IMR-90 (cell line): ENCODE results near the gene PEX14. TPM values are rescaled to one million over a fixed set of nuclear protein-coding genes. Genes with fewer than 3 reads are reported as not detected.

Experiments
- ATAC-seq: fragments of 200-7000 bp; cut with Tn5 transposase; 2 replicates; pipeline ENCODE4 v1.9.1; 2020; ENCODE audit warnings: low read depth, mild to moderate bottlenecking, moderate library complexity
- BruUV-seq: library from RNA; stranded (reverse); fragments of 400-500 nt; replicated peaks from 2 replicates; lab custom pipeline; 2021; lab: Mats Ljungman, UMichigan
- CTCF ChIA-PET: fragments of 300-600 bp; formaldehyde crosslinking; extraction: SDS; loops from one replicate; lab custom pipeline; 2021; ENCODE audit warnings: antibody characterized with exemption; lab: Yijun Ruan, JAX
- POLR2A ChIA-PET: fragments of 300-600 bp; sonication (Branson Sonifier 250); formaldehyde crosslinking; loops from one replicate; lab custom pipeline; 2022; ENCODE audit warnings: antibody characterized with exemption; ENCODE audit not compliant: unreplicated experiment; lab: Charles Lee
- DNase-seq: peaks from one replicate; pipeline ENCODE4 v3.0.0; 2013
- H2AFZ ChIP-seq: replicated peaks from 2 replicates; pipeline ENCODE3; 2013; ENCODE audit warnings: low read length, mild to moderate bottlenecking; ENCODE audit not compliant: poor library complexity
- H2AK5ac ChIP-seq: 2 replicates; pipeline ENCODE4 v1.6.1; 2013; ENCODE audit warnings: low read depth, low read length, inconsistent platforms
- H2AK9ac ChIP-seq: replicated peaks from 2 replicates; pipeline ENCODE3; 2013; ENCODE audit warnings: mild to moderate bottlenecking, low read depth, low read length, moderate library complexity; ENCODE audit not compliant: poor library complexity
- H2BK120ac ChIP-seq: 2 replicates; pipeline ENCODE4 v1.6.1; 2013; ENCODE audit warnings: low read depth, low read length, inconsistent platforms
- H2BK15ac ChIP-seq: 3 replicates; pipeline ENCODE4 v1.6.1; 2013; ENCODE audit warnings: low read depth, low read length, inconsistent platforms
- H2BK20ac ChIP-seq: 2 replicates; pipeline ENCODE4 v1.6.1; 2013; ENCODE audit warnings: low read depth, mild to moderate bottlenecking, inconsistent platforms, low read length, moderate library complexity
- H2BK5ac ChIP-seq: 2 replicates; pipeline ENCODE4 v1.6.1; 2013; ENCODE audit warnings: mild to moderate bottlenecking, low read depth, low read length, inconsistent platforms; ENCODE audit not compliant: poor library complexity, severe bottlenecking
- H3K14ac ChIP-seq: replicated peaks from 2 replicates; pipeline ENCODE4 v1.6.1; 2013; ENCODE audit warnings: low read depth, low read length, inconsistent platforms
- H3K18ac ChIP-seq: 2 replicates; pipeline ENCODE4 v1.6.1; 2013; ENCODE audit warnings: low read depth, low read length, control low read depth
- H3K23ac ChIP-seq: 2 replicates; pipeline ENCODE4 v1.6.1; 2013; ENCODE audit warnings: low read depth, low read length, inconsistent platforms
- H3K27ac ChIP-seq: 2 replicates; pipeline ENCODE4 v1.5.1; 2013; ENCODE audit warnings: mild to moderate bottlenecking, control low read depth, low read length; ENCODE audit not compliant: insufficient read depth
- H3K27me3 ChIP-seq: 2 replicates; pipeline ENCODE4 v1.6.1; 2013; ENCODE audit warnings: low read length; ENCODE audit not compliant: control insufficient read depth, insufficient read depth
- H3K36me3 ChIP-seq: 2 replicates; pipeline ENCODE4 v1.6.1; 2013; ENCODE audit warnings: low read length, mixed read lengths; ENCODE audit not compliant: control insufficient read depth, insufficient read depth
- H3K4ac ChIP-seq: 2 replicates; pipeline ENCODE4 v1.6.1; 2013; ENCODE audit warnings: low read depth, low read length, inconsistent platforms
- H3K4me1 ChIP-seq: 2 replicates; pipeline ENCODE4 v1.6.1; 2013; ENCODE audit warnings: low read length, mixed read lengths; ENCODE audit not compliant: control insufficient read depth, insufficient read depth
- H3K4me2 ChIP-seq: 2 replicates; pipeline ENCODE4 v1.6.1; 2013; ENCODE audit warnings: low read depth, mild to moderate bottlenecking, control low read depth, low read length, moderate library complexity
- H3K4me3 ChIP-seq: 2 replicates; pipeline ENCODE4 v1.5.1; 2013; ENCODE audit warnings: low read depth, mild to moderate bottlenecking, control low read depth, low read length, moderate library complexity; ENCODE audit not compliant: insufficient read depth
- H3K56ac ChIP-seq: 2 replicates; pipeline ENCODE4 v1.6.1; 2013; ENCODE audit warnings: low read length, inconsistent platforms; ENCODE audit not compliant: insufficient read depth; ENCODE audit errors: extremely low read depth
- H3K79me1 ChIP-seq, 2 experiments: 2 replicates each; pipeline ENCODE4 v1.6.1; 2013; ENCODE audit warnings: low read length in 2 of 2, inconsistent platforms in 1 of 2, low read depth in 1 of 2
- H3K9ac ChIP-seq: 2 replicates; pipeline ENCODE4 v1.6.1; 2013; ENCODE audit warnings: low read depth, low read length, control low read depth
- H3K9me1 ChIP-seq: 2 replicates; pipeline ENCODE4 v1.6.1; 2013; ENCODE audit warnings: low read length, inconsistent platforms; ENCODE audit not compliant: insufficient read depth
- H3K9me3 ChIP-seq: 2 replicates; pipeline ENCODE4 v1.6.1; 2013; ENCODE audit warnings: low read length; ENCODE audit not compliant: control insufficient read depth, insufficient read depth
- H4K20me1 ChIP-seq: 2 replicates; pipeline ENCODE4 v1.6.1; 2013; ENCODE audit warnings: low read length, inconsistent platforms; ENCODE audit not compliant: insufficient read depth
- H4K5ac ChIP-seq: 2 replicates; pipeline ENCODE4 v1.6.1; 2013; ENCODE audit warnings: mild to moderate bottlenecking, low read depth, low read length, control low read depth
- H4K8ac ChIP-seq, 2 experiments: 2 replicates each; pipeline ENCODE4 v1.6.1; 2013; ENCODE audit warnings: low read depth in 2 of 2, low read length in 2 of 2, control low read depth in 1 of 2, inconsistent platforms in 1 of 2
- H4K91ac ChIP-seq: 2 replicates; pipeline ENCODE4 v1.6.1; 2013; ENCODE audit warnings: low read depth, low read length, inconsistent platforms; ENCODE audit not compliant: insufficient read depth
- BHLHE40 ChIP-seq: fragments of 150-350 bp; IDR thresholded peaks from 2 replicates; pipeline ENCODE4 v1.6.1; 2016; ENCODE audit warnings: mild to moderate bottlenecking, low read depth, low read length
- CEBPB ChIP-seq: IDR thresholded peaks from 2 replicates; pipeline ENCODE4 v1.6.1; 2012; ENCODE audit warnings: low read depth, low read length, improper control_type of control experiment
- CHD1 ChIP-seq: IDR thresholded peaks from 2 replicates; pipeline ENCODE4 v1.6.1; 2012; ENCODE audit warnings: low read depth, low read length, improper control_type of control experiment
- FOS ChIP-seq: fragments of 150-350 bp; IDR thresholded peaks from 2 replicates; pipeline ENCODE4 v1.6.1; 2016; ENCODE audit warnings: low read depth, low read length
- MAFK ChIP-seq: IDR thresholded peaks from 2 replicates; pipeline ENCODE4 v1.6.1; 2012; ENCODE audit warnings: low read depth, low read length, improper control_type of control experiment
- MAZ ChIP-seq: IDR thresholded peaks from 2 replicates; pipeline ENCODE4 v1.6.1; 2012; ENCODE audit warnings: low read depth, mild to moderate bottlenecking, low read length, improper control_type of control experiment, moderate library complexity, borderline replicate concordance
- MXI1 ChIP-seq: IDR thresholded peaks from 2 replicates; pipeline ENCODE4 v1.6.1; 2012; ENCODE audit warnings: low read depth, mild to moderate bottlenecking, low read length, moderate library complexity, borderline replicate concordance
- NFE2L2 ChIP-seq: fragments of 150-350 bp; IDR thresholded peaks from 2 replicates; pipeline ENCODE4 v1.6.1; 2016; ENCODE audit warnings: low read depth, mild to moderate bottlenecking, low read length
- POLR2A ChIP-seq: IDR thresholded peaks from 2 replicates; pipeline ENCODE4 v1.6.1; 2012; ENCODE audit warnings: mild to moderate bottlenecking, low read depth, low read length
- RAD21 ChIP-seq: IDR thresholded peaks from 2 replicates; pipeline ENCODE4 v1.6.1; 2012; ENCODE audit warnings: low read length, improper control_type of control experiment
- RCOR1 ChIP-seq: IDR thresholded peaks from 2 replicates; pipeline ENCODE4 v1.6.1; 2012; ENCODE audit warnings: mild to moderate bottlenecking, low read length, improper control_type of control experiment; ENCODE audit not compliant: insufficient replicate concordance
- RFX5 ChIP-seq: IDR thresholded peaks from 2 replicates; pipeline ENCODE4 v1.8.0; 2012; ENCODE audit warnings: low read depth, mild to moderate bottlenecking, low read length, moderate library complexity
- SMC3 ChIP-seq: fragments of 150-350 bp; IDR thresholded peaks from 2 replicates; pipeline ENCODE4 v1.6.1; 2016; ENCODE audit warnings: low read depth, mild to moderate bottlenecking, antibody characterized with exemption, low read length, moderate library complexity
- WGBS, 2 experiments: methylation state at CpG; one replicate each; pipeline versions ENCODE4 v1.1.5 to v1.1.7; 2013; ENCODE audit warnings: missing lambda C conversion rate in 2 of 2; ENCODE audit not compliant: insufficient read length in 1 of 2; ENCODE audit errors: extremely low coverage in 2 of 2; 5-methylcytosine and 5-hydroxymethylcytosine counted together
- dilution Hi-C: fragments of 300-500 bp; cut with HindIII; formaldehyde crosslinking; loops from one replicate; pipeline ENCODE4 v1.14.3; 2018; ENCODE audit warnings: low sequenced_read_pairs; ENCODE audit not compliant: unreplicated experiment
- in situ Hi-C: fragments of 300-500 bp; cut with MboI; formaldehyde crosslinking; loops from 3 replicates; pipeline ENCODE4 v1.14.3; 2019; ENCODE audit warnings: low sequenced_read_pairs, inconsistent platforms, mixed read lengths
- intact Hi-C: fragments of 100-400 bp; cut with micrococcal nuclease; formaldehyde crosslinking; loops from 2 replicates; pipeline ENCODE4 v1.10.0; 2022
- polyA plus RNA-seq, 3 experiments: library from polyadenylated mRNA; depleted of rRNA; stranded (reverse); fragments of >200 nt; gene quantifications; 2 replicates each; pipeline ENCODE4 v1.2.3, GENCODE V29; 2012; ENCODE audit warnings: low replicate concordance in 1 of 3
- total RNA-seq: library from RNA; depleted of rRNA; stranded (reverse); fragments of >200 nt; gene quantifications from 2 replicates; pipeline ENCODE4 v1.2.3, GENCODE V29; 2012
- TF ChIP-seq, protein P1 (sequence below): conservative IDR thresholded peaks from 2 replicates; pipeline ENCODE4 v1.5.1; 2012; ENCODE audit warnings: mild to moderate bottlenecking, low read depth, low read length, improper control_type of control experiment
- TF ChIP-seq, protein P2 (sequence below): fragments of 150-350 bp; IDR thresholded peaks from 2 replicates; pipeline ENCODE4 v1.6.1; 2017; ENCODE audit warnings: mild to moderate bottlenecking, antibody characterized with exemption, low read length, low read depth
- TF ChIP-seq, protein P3 (sequence below): fragments of 150-350 bp; IDR thresholded peaks from 2 replicates; pipeline ENCODE4 v1.6.1; 2016; ENCODE audit warnings: low read depth, mild to moderate bottlenecking, low read length, moderate library complexity, borderline replicate concordance

The PEX14 gene
- total and polyA plus RNA-seq, 2 of the 4 experiments (the other 2 are of a cell fraction), result 9.5 to 22.5 TPM

DNA sequence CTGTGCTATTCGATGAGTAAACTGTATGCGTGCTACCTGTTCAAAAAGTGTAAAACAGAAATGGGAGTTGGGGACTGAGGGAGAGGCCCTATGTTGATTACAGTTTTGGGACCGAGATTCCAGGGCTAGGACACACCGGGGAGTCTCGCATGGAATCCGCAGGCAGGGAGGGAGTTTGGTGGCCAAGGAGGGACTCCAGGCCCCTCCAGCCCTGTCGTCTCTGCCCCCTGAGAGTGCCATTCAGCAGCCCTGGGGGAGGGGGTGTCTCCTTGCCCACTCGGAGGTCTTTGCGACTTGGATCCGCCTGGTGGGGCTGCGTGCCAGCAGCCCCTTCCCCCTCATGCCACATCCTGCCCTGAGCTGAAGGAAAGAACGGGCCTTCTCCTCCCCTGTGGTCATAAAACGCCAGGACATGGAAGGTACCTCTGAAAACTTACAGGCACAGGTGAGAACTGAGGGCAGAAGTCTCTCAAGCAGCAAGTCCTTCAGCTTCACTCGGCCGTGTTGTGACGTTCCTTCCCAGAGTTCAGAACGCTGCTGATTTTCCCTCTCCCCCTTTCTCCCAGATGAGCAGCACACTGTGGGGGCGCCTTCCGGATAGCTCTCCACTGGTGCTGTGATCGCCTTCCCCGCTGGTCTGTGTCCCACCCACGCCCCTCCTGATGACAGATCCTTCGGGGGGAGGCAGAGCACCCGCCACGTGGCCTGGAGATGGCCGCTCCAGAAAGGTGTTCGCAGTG lies 141.4 kb downstream of the PEX14 start:
- ChIA-PET POLR2A (no interaction called here), CTCF (no interaction called here)
- DNase-seq (no peak), ATAC-seq (no peak)
- H3K27me3 ChIP-seq, result no peaks in the 10 kb centered on the region
- WGBS, 2 experiments, result 89% methylated on average over 11 of the region's 27 CpGs; no CpG with 5 or more reads in 1 of the 2 experiments
- no peak overlapping the region for H3K18ac ChIP-seq
- H3K9me3 ChIP-seq, result no peaks in the 10 kb centered on the region
- H2AK9ac ChIP-seq, result no peak overlapping the region
- in situ Hi-C loops, result no loop called here
- no peak overlapping the region for H3K4me3 ChIP-seq
- no peak overlapping the region for H2BK20ac ChIP-seq
- intact Hi-C loops, result no loop called here
- peaks cover 7% of the 10 kb centered on the region; the same call in 1 of the 2 replicates for H4K20me1 ChIP-seq
- no peak overlapping the region for H2BK120ac ChIP-seq
- H2AFZ ChIP-seq, result no peak overlapping the region
- H4K5ac ChIP-seq, result no peak overlapping the region
- H3K27ac ChIP-seq, result no peak overlapping the region
- H3K14ac ChIP-seq, result no peak overlapping the region
- H3K56ac ChIP-seq, result no peak overlapping the region
- no peaks in the 10 kb centered on the region for H3K36me3 ChIP-seq
- no peak overlapping the region for H2BK15ac ChIP-seq
- H3K23ac ChIP-seq, result no peak overlapping the region
- H3K4me1 ChIP-seq, result no peaks in the 10 kb centered on the region
- no peak overlapping the region for H3K4me2 ChIP-seq
- H3K9ac ChIP-seq, result no peak overlapping the region
- no peak overlapping the region for H2AK5ac ChIP-seq
- no peak overlapping the region for H4K8ac ChIP-seq
- peaks cover 7 to 15% of the 10 kb centered on the region in 2 experiments; a peak in 2 of 4 replicates for H3K79me1 ChIP-seq
- H3K4ac ChIP-seq, result no peak overlapping the region
- dilution Hi-C loops, result no loop called here
- TF ChIP-seq, protein P1, sequence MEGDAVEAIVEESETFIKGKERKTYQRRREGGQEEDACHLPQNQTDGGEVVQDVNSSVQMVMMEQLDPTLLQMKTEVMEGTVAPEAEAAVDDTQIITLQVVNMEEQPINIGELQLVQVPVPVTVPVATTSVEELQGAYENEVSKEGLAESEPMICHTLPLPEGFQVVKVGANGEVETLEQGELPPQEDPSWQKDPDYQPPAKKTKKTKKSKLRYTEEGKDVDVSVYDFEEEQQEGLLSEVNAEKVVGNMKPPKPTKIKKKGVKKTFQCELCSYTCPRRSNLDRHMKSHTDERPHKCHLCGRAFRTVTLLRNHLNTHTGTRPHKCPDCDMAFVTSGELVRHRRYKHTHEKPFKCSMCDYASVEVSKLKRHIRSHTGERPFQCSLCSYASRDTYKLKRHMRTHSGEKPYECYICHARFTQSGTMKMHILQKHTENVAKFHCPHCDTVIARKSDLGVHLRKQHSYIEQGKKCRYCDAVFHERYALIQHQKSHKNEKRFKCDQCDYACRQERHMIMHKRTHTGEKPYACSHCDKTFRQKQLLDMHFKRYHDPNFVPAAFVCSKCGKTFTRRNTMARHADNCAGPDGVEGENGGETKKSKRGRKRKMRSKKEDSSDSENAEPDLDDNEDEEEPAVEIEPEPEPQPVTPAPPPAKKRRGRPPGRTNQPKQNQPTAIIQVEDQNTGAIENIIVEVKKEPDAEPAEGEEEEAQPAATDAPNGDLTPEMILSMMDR, result no peak
- TF ChIP-seq SMC3 (no peak), RAD21 (no peak), CEBPB (no peak), MXI1 (no peak), NFE2L2 (no peak), BHLHE40 (no peak), CHD1 (no peak), RFX5 (no peak), RCOR1 (no peak), MAFK (no peak), FOS (no peak), POLR2A (no peak), MAZ (no peak)
- TF ChIP-seq, protein P2, sequence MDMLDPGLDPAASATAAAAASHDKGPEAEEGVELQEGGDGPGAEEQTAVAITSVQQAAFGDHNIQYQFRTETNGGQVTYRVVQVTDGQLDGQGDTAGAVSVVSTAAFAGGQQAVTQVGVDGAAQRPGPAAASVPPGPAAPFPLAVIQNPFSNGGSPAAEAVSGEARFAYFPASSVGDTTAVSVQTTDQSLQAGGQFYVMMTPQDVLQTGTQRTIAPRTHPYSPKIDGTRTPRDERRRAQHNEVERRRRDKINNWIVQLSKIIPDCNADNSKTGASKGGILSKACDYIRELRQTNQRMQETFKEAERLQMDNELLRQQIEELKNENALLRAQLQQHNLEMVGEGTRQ, result no peak
- TF ChIP-seq, protein P3, sequence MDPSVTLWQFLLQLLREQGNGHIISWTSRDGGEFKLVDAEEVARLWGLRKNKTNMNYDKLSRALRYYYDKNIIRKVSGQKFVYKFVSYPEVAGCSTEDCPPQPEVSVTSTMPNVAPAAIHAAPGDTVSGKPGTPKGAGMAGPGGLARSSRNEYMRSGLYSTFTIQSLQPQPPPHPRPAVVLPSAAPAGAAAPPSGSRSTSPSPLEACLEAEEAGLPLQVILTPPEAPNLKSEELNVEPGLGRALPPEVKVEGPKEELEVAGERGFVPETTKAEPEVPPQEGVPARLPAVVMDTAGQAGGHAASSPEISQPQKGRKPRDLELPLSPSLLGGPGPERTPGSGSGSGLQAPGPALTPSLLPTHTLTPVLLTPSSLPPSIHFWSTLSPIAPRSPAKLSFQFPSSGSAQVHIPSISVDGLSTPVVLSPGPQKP, result no peak
- peaks cover 6% of the 10 kb centered on the region; the same call in 1 of the 2 replicates for H3K9me1 ChIP-seq
- no peak overlapping the region for H4K91ac ChIP-seq
- H2BK5ac ChIP-seq, result no peak overlapping the region
- BruUV-seq, result no TSS peak
